H9 (cell line): Measurements from ENCODE around the gene HTT-AS. TPM values are rescaled to one million over a fixed set of nuclear protein-coding genes. Genes with fewer than 3 reads are reported as not detected.

ENCODE experiments used
- DNase-seq: peaks from one replicate; pipeline ENCODE4 v3.0.0-alpha.2; 2017
- H2AFZ ChIP-seq: one replicate; pipeline ENCODE4 v1.6.1; 2013; ENCODE audit warnings: mild to moderate bottlenecking, low read length, control low read depth, moderate library complexity
- H2AK5ac ChIP-seq: 2 replicates; pipeline ENCODE4 v1.6.1; 2013; ENCODE audit warnings: low read length, control low read depth, mixed read lengths; ENCODE audit not compliant: insufficient read length
- H2BK120ac ChIP-seq: one replicate; pipeline ENCODE4 v1.6.1; 2013; ENCODE audit warnings: low read depth, mild to moderate bottlenecking, low read length, control low read depth, inconsistent platforms; ENCODE audit not compliant: poor library complexity, severe bottlenecking
- H2BK12ac ChIP-seq: 2 replicates; pipeline ENCODE4 v1.6.1; 2013; ENCODE audit warnings: low read length, control low read depth, mixed read lengths, low read depth; ENCODE audit not compliant: insufficient read length
- H2BK15ac ChIP-seq: 2 replicates; pipeline ENCODE4 v1.6.1; 2013; ENCODE audit warnings: low read depth, low read length, control low read depth
- H2BK20ac ChIP-seq: one replicate; pipeline ENCODE4 v1.6.1; 2013; ENCODE audit warnings: low read depth, mild to moderate bottlenecking, low read length, control low read depth, inconsistent platforms; ENCODE audit not compliant: poor library complexity, severe bottlenecking
- H2BK5ac ChIP-seq: 2 replicates; pipeline ENCODE4 v1.6.1; 2013; ENCODE audit warnings: low read length, control low read depth, mixed read lengths; ENCODE audit not compliant: insufficient read length
- H3K14ac ChIP-seq: 2 replicates; pipeline ENCODE4 v1.6.1; 2013; ENCODE audit warnings: low read length, control low read depth; ENCODE audit not compliant: insufficient read depth
- H3K18ac ChIP-seq: 2 replicates; pipeline ENCODE4 v1.6.1; 2013; ENCODE audit warnings: low read depth, mild to moderate bottlenecking, mixed read lengths, low read length, control low read depth; ENCODE audit not compliant: insufficient read length
- H3K23ac ChIP-seq: 2 replicates; pipeline ENCODE4 v1.6.1; 2013; ENCODE audit warnings: low read length, control low read depth, mixed read lengths, low read depth; ENCODE audit not compliant: insufficient read length
- H3K23me2 ChIP-seq: 2 replicates; pipeline ENCODE4 v1.6.1; 2013; ENCODE audit warnings: low read depth, mild to moderate bottlenecking, mixed read lengths, low read length, control low read depth; ENCODE audit not compliant: insufficient read length, poor library complexity, severe bottlenecking
- H3K27ac ChIP-seq: 2 replicates; pipeline ENCODE4 v1.5.1; 2013; ENCODE audit warnings: low read length, control low read depth, mixed read lengths, low read depth; ENCODE audit not compliant: insufficient read length
- H3K27me3 ChIP-seq: 2 replicates; pipeline ENCODE4 v1.6.1; 2013; ENCODE audit warnings: low read length, control low read depth, inconsistent platforms; ENCODE audit not compliant: insufficient read depth
- H3K4ac ChIP-seq: 2 replicates; pipeline ENCODE4 v1.6.1; 2013; ENCODE audit warnings: low read depth, mild to moderate bottlenecking, control low read depth, inconsistent platforms, low read length, moderate library complexity
- H3K4me1 ChIP-seq: 2 replicates; pipeline ENCODE4 v1.6.1; 2013; ENCODE audit warnings: low read length, control low read depth, inconsistent platforms; ENCODE audit not compliant: insufficient read depth
- H3K4me2 ChIP-seq: 2 replicates; pipeline ENCODE4 v1.6.1; 2013; ENCODE audit warnings: low read length, control low read depth, mixed read lengths; ENCODE audit not compliant: insufficient read length, insufficient read depth
- H3K56ac ChIP-seq: 2 replicates; pipeline ENCODE4 v1.6.1; 2013; ENCODE audit warnings: low read depth, mild to moderate bottlenecking, mixed read lengths, low read length, control low read depth; ENCODE audit not compliant: insufficient read length
- H3K79me1 ChIP-seq: 2 replicates; pipeline ENCODE4 v1.6.1; 2013; ENCODE audit warnings: low read depth, mild to moderate bottlenecking, moderate library complexity, low read length, control low read depth, inconsistent platforms; ENCODE audit not compliant: insufficient read depth, poor library complexity, severe bottlenecking
- H3K79me2 ChIP-seq: 2 replicates; pipeline ENCODE4 v1.6.1; 2013; ENCODE audit warnings: low read length, control low read depth, inconsistent platforms; ENCODE audit not compliant: insufficient read depth
- H3K9ac ChIP-seq: 2 replicates; pipeline ENCODE4 v1.6.1; 2013; ENCODE audit warnings: low read length, control low read depth, mixed read lengths; ENCODE audit not compliant: insufficient read length; ENCODE audit errors: extremely low read depth
- H3K9me3 ChIP-seq: one replicate; pipeline ENCODE4 v1.6.1; 2013; ENCODE audit warnings: low read depth, low read length, inconsistent platforms; ENCODE audit not compliant: control insufficient read depth
- H3T11ph ChIP-seq: one replicate; pipeline ENCODE4 v1.6.1; 2013; ENCODE audit warnings: mild to moderate bottlenecking, low read length, control low read depth, inconsistent platforms
- H4K20me1 ChIP-seq: one replicate; pipeline ENCODE4 v1.6.1; 2013; ENCODE audit not compliant: control insufficient read depth, insufficient read length, insufficient read depth
- H4K5ac ChIP-seq: 2 replicates; pipeline ENCODE4 v1.6.1; 2013; ENCODE audit warnings: low read depth, mild to moderate bottlenecking, mixed read lengths, low read length, control low read depth; ENCODE audit not compliant: insufficient read length
- H4K8ac ChIP-seq: replicated peaks from 2 replicates; pipeline ENCODE4 v1.6.1; 2013; ENCODE audit warnings: low read length, control low read depth, mixed read lengths, low read depth; ENCODE audit not compliant: insufficient read length
- H4K91ac ChIP-seq: 2 replicates; pipeline ENCODE4 v1.6.1; 2013; ENCODE audit warnings: low read depth, mild to moderate bottlenecking, moderate library complexity, mixed read lengths, low read length, control low read depth; ENCODE audit not compliant: insufficient read length
- H3K27ac Mint-ChIP-seq, 3 experiments: 2 replicates in 2 of 3; 3 replicates in 1 of 3; pipeline ENCODE4 v1.8.0; 2020 to 2021; ENCODE audit warnings: mixed read lengths in 3 of 3, mild to moderate bottlenecking in 1 of 3, moderate library complexity in 1 of 3
- H3K27me3 Mint-ChIP-seq: 2 replicates; pipeline ENCODE4 v1.8.0; 2021; ENCODE audit warnings: low read depth, mild to moderate bottlenecking, moderate library complexity, mixed read lengths
- H3K36me3 Mint-ChIP-seq, 3 experiments: 2 replicates in 2 of 3; 3 replicates in 1 of 3; pipeline ENCODE4 v1.8.0; 2020 to 2021; ENCODE audit warnings: low read depth in 3 of 3, mixed read lengths in 3 of 3; ENCODE audit not compliant: insufficient read depth in 1 of 3
- H3K4me1 Mint-ChIP-seq, 2 experiments: 2 replicates each; pipeline ENCODE4 v1.8.0; 2020; ENCODE audit warnings: mixed read lengths in 2 of 2
- H3K4me3 Mint-ChIP-seq, 2 experiments: 2 replicates in 1 of 2; 3 replicates in 1 of 2; pipeline ENCODE4 v1.8.0; 2020 to 2021; ENCODE audit warnings: mild to moderate bottlenecking in 2 of 2, mixed read lengths in 2 of 2, moderate library complexity in 1 of 2
- H3K9me3 Mint-ChIP-seq, 2 experiments: 2 replicates in 1 of 2; 3 replicates in 1 of 2; pipeline ENCODE4 v1.8.0; 2020; ENCODE audit warnings: mild to moderate bottlenecking in 2 of 2, mixed read lengths in 2 of 2, moderate library complexity in 1 of 2
- WGBS: extraction: QIAGEN DNeasy Blood & Tissue Kit; methylation state at CpG from one replicate; pipeline ENCODE4 v1.1.7; 2013; ENCODE audit warnings: missing lambda C conversion rate, low lambda C conversion rate, mixed read lengths; ENCODE audit not compliant: insufficient read length; ENCODE audit errors: extremely low coverage; 5-methylcytosine and 5-hydroxymethylcytosine counted together
- total RNA-seq: library from RNA; stranded (reverse); gene quantifications from 2 replicates; pipeline ENCODE4 v1.2.1, GENCODE V29; 2021
- TF ChIP-seq, protein P1 (sequence below): fragments of 200-600 bp; sonication (generic); conservative IDR thresholded peaks from 3 replicates; pipeline ENCODE4 v1.8.0; 2021; ENCODE audit warnings: antibody characterized with exemption, mild to moderate bottlenecking

The HTT-AS gene
- total RNA-seq, 1 experiment from 2014 or later, result not detected

DNA sequence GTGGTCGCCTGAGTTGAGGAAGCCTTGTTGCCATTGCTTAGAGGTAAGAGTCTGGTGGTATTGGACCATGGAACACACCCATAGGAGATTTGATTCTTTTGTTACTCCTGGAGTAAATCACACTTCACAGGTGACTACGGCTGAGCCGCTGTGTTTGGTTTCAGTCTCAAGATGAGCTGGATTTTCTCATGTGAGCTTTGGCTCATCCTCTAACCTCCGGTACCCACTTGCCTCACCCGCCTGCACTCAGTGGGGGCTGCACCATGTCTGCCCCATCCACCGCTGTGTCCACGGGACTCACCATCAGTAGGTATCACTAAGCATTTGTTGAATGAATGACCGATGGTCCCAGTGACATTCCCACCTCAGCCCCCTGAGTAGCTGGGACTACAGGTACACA, 52.7 kb downstream of the HTT-AS start:
- Histone ChIP-seq H3K4me2 (no peak overlapping the region), H2BK120ac (no peak overlapping the region), H3K27me3 (no peaks in the 10 kb centered on the region), H2AFZ (no peak overlapping the region), H3K27ac (no peak overlapping the region), H2BK20ac (no peak overlapping the region), H3K9me3 (no peaks in the 10 kb centered on the region), H3K56ac (no peak overlapping the region), H3K23me2 (no peaks in the 10 kb centered on the region), H2AK5ac (no peak overlapping the region), H4K20me1 (no peaks in the 10 kb centered on the region), H3K23ac (no peak overlapping the region), H3K14ac (no peak overlapping the region; the same call in 1 of the 2 replicates), H2BK12ac (no peak overlapping the region), H3K4ac (no peak overlapping the region), H3K9ac (no peak overlapping the region), H3K79me2 (no peaks in the 10 kb centered on the region), H4K8ac (no peak overlapping the region), H3K4me1 (no peaks in the 10 kb centered on the region), H3T11ph (no peak overlapping the region), H3K18ac (no peak overlapping the region), H4K91ac (no peak overlapping the region), H2BK15ac (no peak overlapping the region), H3K79me1 (no peaks in the 10 kb centered on the region), H2BK5ac (no peak overlapping the region), H4K5ac (no peak overlapping the region)
- Mint-ChIP-seq H3K36me3 (0 out of 7 replicates have a peak, but pooled peaks cover 0 to 2% (median 0%) of the 10 kb centered on the region in 3 experiments), H3K9me3 (no peaks in the 10 kb centered on the region; a peak in 1 of 5 replicates), H3K4me3 (no peak overlapping the region), H3K4me1 (peaks cover 6 to 9% of the 10 kb centered on the region in 2 experiments), H3K27me3 (peaks cover 3% of the 10 kb centered on the region; the same call in 1 of the 2 replicates), H3K27ac (no peak overlapping the region)
- WGBS, result no CpG with 5 or more reads among the region's 8 CpGs
- TF ChIP-seq, protein P1, sequence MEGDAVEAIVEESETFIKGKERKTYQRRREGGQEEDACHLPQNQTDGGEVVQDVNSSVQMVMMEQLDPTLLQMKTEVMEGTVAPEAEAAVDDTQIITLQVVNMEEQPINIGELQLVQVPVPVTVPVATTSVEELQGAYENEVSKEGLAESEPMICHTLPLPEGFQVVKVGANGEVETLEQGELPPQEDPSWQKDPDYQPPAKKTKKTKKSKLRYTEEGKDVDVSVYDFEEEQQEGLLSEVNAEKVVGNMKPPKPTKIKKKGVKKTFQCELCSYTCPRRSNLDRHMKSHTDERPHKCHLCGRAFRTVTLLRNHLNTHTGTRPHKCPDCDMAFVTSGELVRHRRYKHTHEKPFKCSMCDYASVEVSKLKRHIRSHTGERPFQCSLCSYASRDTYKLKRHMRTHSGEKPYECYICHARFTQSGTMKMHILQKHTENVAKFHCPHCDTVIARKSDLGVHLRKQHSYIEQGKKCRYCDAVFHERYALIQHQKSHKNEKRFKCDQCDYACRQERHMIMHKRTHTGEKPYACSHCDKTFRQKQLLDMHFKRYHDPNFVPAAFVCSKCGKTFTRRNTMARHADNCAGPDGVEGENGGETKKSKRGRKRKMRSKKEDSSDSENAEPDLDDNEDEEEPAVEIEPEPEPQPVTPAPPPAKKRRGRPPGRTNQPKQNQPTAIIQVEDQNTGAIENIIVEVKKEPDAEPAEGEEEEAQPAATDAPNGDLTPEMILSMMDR, result no peak
- DNase-seq, result no peak
